Endothelial cell of umbilical vein (primary cell): Measurements from ENCODE around the gene TECPR2.

Source experiments
- CTCF ChIP-seq, 2 donors: IDR thresholded peaks; 1 replicate in 1 of 2; 2 replicates in 1 of 2; pipeline ENCODE4 v1.5.1; 2011; ENCODE audit warnings: low read length in 2 of 2, mild to moderate bottlenecking in 2 of 2, moderate library complexity in 2 of 2, control low read depth in 1 of 2, inconsistent platforms in 1 of 2, low read depth in 1 of 2; ENCODE audit not compliant: insufficient read depth in 1 of 2; ENCODE audit errors: extremely low read depth in 1 of 2
- EZH2 ChIP-seq: IDR thresholded peaks from 2 replicates; pipeline ENCODE4 v1.6.1; 2012; ENCODE audit warnings: borderline replicate concordance, low read depth, mild to moderate bottlenecking, moderate library complexity, low read length, inconsistent platforms; ENCODE audit not compliant: severe bottlenecking
- FOS ChIP-seq: IDR thresholded peaks from 2 replicates; pipeline ENCODE4 v1.6.1; 2011; ENCODE audit warnings: mild to moderate bottlenecking, low read length, moderate library complexity, borderline replicate concordance; ENCODE audit not compliant: insufficient read depth
- JUN ChIP-seq: IDR thresholded peaks from 2 replicates; pipeline ENCODE4 v1.6.1; 2011; ENCODE audit warnings: borderline replicate concordance, low read depth; ENCODE audit not compliant: insufficient read length, insufficient read depth
- POLR2A ChIP-seq: IDR thresholded peaks from 2 replicates; pipeline ENCODE4 v1.6.1; 2012; ENCODE audit warnings: low read depth, mild to moderate bottlenecking, control low read depth, low read length
- POLR2AphosphoS5 ChIP-seq: IDR thresholded peaks from 2 replicates; pipeline ENCODE4 v1.6.1; 2012; ENCODE audit warnings: low read depth, mild to moderate bottlenecking, control low read depth, low read length, moderate library complexity; ENCODE audit not compliant: insufficient read depth

GRCh38 chr14:102335163-102335562 lies 27.6 kb upstream of the TECPR2 start:
- TF ChIP-seq CTCF (IDR thresholded peaks at IDR 0.05; ENCODE audit: extremely low read depth in 1 of 2, insufficient read depth in 1 of 2, low read depth in 1 of 2, low read length in 2 of 2) (no peak), EZH2 (no peak), POLR2AphosphoS5 (no peak), POLR2A (no peak), FOS (no peak), JUN (no peak)
